Measurements from ENCODE around the gene RAP1GAP. TPM values are rescaled to one million over a fixed set of nuclear protein-coding genes. Genes with fewer than 3 reads are reported as not detected.

Gene RAP1GAP
- total RNA-seq (2013) = 0.35 TPM
- polyA plus RNA-seq (under 1 TPM in 1 of 3 donors, not detected in 2; 0.04 TPM), polyA minus RNA-seq (0.14 and 0.16 TPM in 2 replicates), total RNA-seq (0 to 5.6 (median 0.26) reads per million in 11 experiments)

DNA sequence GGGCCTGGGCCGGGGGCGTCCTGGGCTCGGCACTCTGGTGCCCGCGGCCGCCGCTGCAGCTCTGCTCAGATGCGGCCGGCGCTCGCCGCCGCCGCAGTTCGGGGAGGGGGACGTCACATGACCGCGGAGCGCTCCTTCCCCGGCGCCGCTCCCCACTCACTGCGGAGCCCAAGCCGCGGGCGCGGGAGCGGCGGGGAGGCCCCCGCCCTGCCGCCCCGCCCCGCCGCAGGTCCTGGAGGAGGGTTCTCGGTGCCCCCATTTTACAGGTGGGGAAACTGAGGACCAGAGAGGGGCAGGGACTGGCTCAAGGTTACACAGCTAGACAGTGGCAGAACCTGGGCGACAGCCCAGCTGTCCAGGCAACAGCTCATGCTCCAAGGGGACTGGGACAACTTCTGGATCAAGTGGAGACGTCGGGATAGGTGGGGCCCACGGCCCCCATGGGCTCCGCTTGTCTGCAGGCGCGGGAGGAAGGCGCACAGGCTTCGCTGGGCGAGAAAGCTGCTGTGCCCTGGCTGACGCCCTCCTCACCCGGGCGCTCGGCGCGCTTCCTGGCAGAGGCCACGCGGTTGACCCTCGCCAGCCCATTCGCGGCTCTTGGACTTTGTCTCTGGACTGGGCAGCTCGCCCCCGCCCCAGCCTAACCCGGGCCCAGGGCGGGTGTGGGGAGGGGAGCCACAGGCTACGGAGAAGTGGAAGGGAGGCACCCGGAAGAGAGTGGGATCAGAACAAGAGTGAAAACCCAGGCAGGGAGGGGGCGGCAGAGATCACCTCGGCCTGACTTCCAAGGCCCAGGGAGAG is at the start of gene RAP1GAP:
Gene RAP1GAP (minus strand): TSS at position 100 of the 801 bp plus-strand sequence. CDS start 49,325 bp downstream, outside the sequence.
- H3K9ac ChIP-seq (ENCODE audit: insufficient read depth, low read length, poor library complexity, severe bottlenecking) = peak within 1 kb of the TSS; percentile 49
- under 1% methylated on average over 61 of the region's 64 CpGs for WGBS (ENCODE audit: insufficient coverage)
- peak in 1 of 3 donors; percentile 7 for DNase-seq

DNA sequence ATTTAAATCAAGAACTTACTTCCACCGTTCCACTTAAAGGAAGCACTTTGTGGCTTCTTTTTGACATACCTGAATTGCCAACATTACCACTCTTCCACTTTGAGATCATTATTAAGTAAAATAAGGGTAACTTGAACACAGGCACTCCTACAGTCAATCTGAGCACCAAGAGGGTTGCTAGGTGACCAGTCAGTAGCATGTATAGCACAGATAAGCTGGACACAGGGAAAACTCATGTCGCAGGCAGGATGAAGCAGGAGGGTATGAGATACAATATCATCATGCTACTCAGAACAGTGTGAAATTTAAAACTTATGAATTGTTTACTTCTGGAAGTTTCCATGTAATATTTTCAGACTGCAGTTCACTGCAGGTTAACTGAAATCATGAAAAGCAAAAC is 47.0 kb upstream of the RAP1GAP start:
- Histone ChIP-seq H2AFZ (ENCODE audit: insufficient read depth, low read depth, low read length, poor library complexity, severe bottlenecking) (no peak overlapping the region), H3K4me2 (replicated peaks; ENCODE audit: extremely low read depth, low read length, poor library complexity, severe bottlenecking) (no peak overlapping the region), H3K9ac (ENCODE audit: insufficient read depth, low read length, poor library complexity, severe bottlenecking) (no peak overlapping the region), H3K79me2 (ENCODE audit: insufficient read depth, low read length) (peaks cover 39% of the 10 kb centered on the region), H4K20me1 (ENCODE audit: insufficient read depth, low read length) (peaks cover 9% of the 10 kb centered on the region), H3K27ac (ENCODE audit: low read depth in 1 of 2, low read length in 2 of 2) (peak overlapping the region in 1 of 2 donors; percentile 39), H3K4me1 (ENCODE audit: control insufficient read depth in 1 of 2, insufficient read depth in 2 of 2, low read length in 2 of 2) (peaks cover 0 to 3% of the 10 kb centered on the region in 2 donors), H3K9me3 (replicated peaks in 1 of 2; ENCODE audit: control insufficient read depth in 1 of 2, insufficient read depth in 1 of 2, low read length in 2 of 2) (no peaks in the 10 kb centered on the region), H3K4me3 (replicated peaks in 1 of 3; ENCODE audit: low read depth in 2 of 3, low read length in 3 of 3) (no peak overlapping the region), H3K27me3 (ENCODE audit: control insufficient read depth in 2 of 2, insufficient read depth in 2 of 2, low read length in 2 of 2) (no peaks in the 10 kb centered on the region), H3K36me3 (replicated peaks in 1 of 2; ENCODE audit: control insufficient read depth in 1 of 2, insufficient read depth in 2 of 2, low read length in 2 of 2) (peaks cover 91 to 99% of the 10 kb centered on the region in 2 donors)
- peaks cover 7% of the 10 kb centered on the region for H3K4me1 Mint-ChIP-seq
- no peak for DNase-seq
- no peaks in the 10 kb centered on the region for H3K27me3 Mint-ChIP-seq (ENCODE audit: low read depth in 3 of 3)
- TF ChIP-seq, protein P1, sequence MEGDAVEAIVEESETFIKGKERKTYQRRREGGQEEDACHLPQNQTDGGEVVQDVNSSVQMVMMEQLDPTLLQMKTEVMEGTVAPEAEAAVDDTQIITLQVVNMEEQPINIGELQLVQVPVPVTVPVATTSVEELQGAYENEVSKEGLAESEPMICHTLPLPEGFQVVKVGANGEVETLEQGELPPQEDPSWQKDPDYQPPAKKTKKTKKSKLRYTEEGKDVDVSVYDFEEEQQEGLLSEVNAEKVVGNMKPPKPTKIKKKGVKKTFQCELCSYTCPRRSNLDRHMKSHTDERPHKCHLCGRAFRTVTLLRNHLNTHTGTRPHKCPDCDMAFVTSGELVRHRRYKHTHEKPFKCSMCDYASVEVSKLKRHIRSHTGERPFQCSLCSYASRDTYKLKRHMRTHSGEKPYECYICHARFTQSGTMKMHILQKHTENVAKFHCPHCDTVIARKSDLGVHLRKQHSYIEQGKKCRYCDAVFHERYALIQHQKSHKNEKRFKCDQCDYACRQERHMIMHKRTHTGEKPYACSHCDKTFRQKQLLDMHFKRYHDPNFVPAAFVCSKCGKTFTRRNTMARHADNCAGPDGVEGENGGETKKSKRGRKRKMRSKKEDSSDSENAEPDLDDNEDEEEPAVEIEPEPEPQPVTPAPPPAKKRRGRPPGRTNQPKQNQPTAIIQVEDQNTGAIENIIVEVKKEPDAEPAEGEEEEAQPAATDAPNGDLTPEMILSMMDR (IDR thresholded peaks at IDR 0.05) = no peak
- H3K27ac Mint-ChIP-seq = peak overlapping the region in 3 of 7 donors; percentile 1 to 61 (median 38)
- no peaks in the 10 kb centered on the region for H3K9me3 Mint-ChIP-seq
- no CpG with 5 or more reads among the region's 2 CpGs for WGBS (ENCODE audit: insufficient coverage)
- intact Hi-C loops (cut with micrococcal nuclease) = no loop called here
- H3K4me3 Mint-ChIP-seq = no peak overlapping the region
- H3K36me3 Mint-ChIP-seq = peaks cover 76 to 92% of the 10 kb centered on the region in 2 donors

More for the DNA sequence above, at the start of gene RAP1GAP:
- Histone ChIP-seq H4K20me1 (ENCODE audit: insufficient read depth, low read length) (peaks cover 31% of the 10 kb centered on the region), H3K4me2 (replicated peaks; ENCODE audit: extremely low read depth, low read length, poor library complexity, severe bottlenecking) (peak within 1 kb of the TSS; percentile 79), H2AFZ (ENCODE audit: insufficient read depth, low read depth, low read length, poor library complexity, severe bottlenecking) (peak within 1 kb of the TSS; percentile 61), H3K4me3 (replicated peaks in 1 of 3; ENCODE audit: low read depth in 2 of 3, low read length in 3 of 3) (peak within 1 kb of the TSS in 2 of 3 experiments; percentile 25 to 67), H3K4me1 (ENCODE audit: control insufficient read depth in 1 of 2, insufficient read depth in 2 of 2, low read length in 2 of 2) (peaks cover 21 to 25% of the 10 kb centered on the region in 2 donors), H3K79me2 (ENCODE audit: insufficient read depth, low read length) (no peaks in the 10 kb centered on the region), H3K9me3 (replicated peaks in 1 of 2; ENCODE audit: control insufficient read depth in 1 of 2, insufficient read depth in 1 of 2, low read length in 2 of 2) (peaks cover 0 to 6% of the 10 kb centered on the region in 2 donors), H3K36me3 (replicated peaks in 1 of 2; ENCODE audit: control insufficient read depth in 1 of 2, insufficient read depth in 2 of 2, low read length in 2 of 2) (no peaks in the 10 kb centered on the region), H3K27me3 (ENCODE audit: control insufficient read depth in 2 of 2, insufficient read depth in 2 of 2, low read length in 2 of 2) (peaks cover 18 to 51% of the 10 kb centered on the region in 2 donors), H3K27ac (ENCODE audit: low read depth in 1 of 2, low read length in 2 of 2) (no peak within 1 kb of the TSS)
- Mint-ChIP-seq H3K36me3 (no peaks in the 10 kb centered on the region), H3K9me3 (peaks cover 0 to 5% (median 0%) of the 10 kb centered on the region in 7 donors), H3K27ac (no peak within 1 kb of the TSS), H3K4me3 (peak within 1 kb of the TSS; percentile 70 to 84), H3K27me3 (ENCODE audit: low read depth in 3 of 3) (peaks cover 44 to 59% (median 50%) of the 10 kb centered on the region in 3 donors), H3K4me1 (peaks cover 27% of the 10 kb centered on the region)
- intact Hi-C loops (cut with micrococcal nuclease) = no loop called here
- TF ChIP-seq, protein P1 (IDR thresholded peaks at IDR 0.05) = no peak
